ENCODE measurements around the gene PARVA. TPM values are rescaled to one million over a fixed set of nuclear protein-coding genes. Genes with fewer than 3 reads are reported as not detected.

PARVA gene
- total RNA-seq, 2 donors from 2014 or later, result 55.9 to 58.1 TPM

DNA sequence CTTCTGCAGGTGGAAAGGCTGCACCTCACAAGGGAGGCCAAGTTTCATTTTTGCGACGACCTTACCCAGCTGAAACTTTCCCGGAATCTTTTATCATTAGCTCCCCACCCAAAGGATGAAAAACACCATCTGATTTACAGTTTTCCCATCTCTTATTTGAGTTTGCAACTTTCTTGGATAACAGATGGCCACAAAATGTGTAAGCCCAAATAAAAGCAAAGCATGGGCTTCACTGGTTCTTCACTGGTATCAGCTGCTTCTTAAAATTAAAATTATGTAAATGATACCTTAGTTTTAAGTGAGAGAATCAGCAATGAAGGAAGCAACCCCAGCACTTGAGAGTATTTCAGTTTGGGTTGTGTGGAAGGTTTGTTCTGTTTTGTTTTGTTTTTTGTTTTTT is 55.8 kb downstream of the PARVA start:
- H3K27ac ChIP-seq, result peak overlapping the region; percentile 73 to 89
- no peaks in the 10 kb centered on the region for H3K9me3 ChIP-seq
- H3K36me3 ChIP-seq, result no peaks in the 10 kb centered on the region
- no peak overlapping the region for H3K4me3 ChIP-seq
- no peaks in the 10 kb centered on the region for H3K27me3 ChIP-seq
- H3K4me1 ChIP-seq, result peaks cover 0 to 69% of the 10 kb centered on the region in 2 donors
- no peak for DNase-seq (ENCODE audit: low spot score)
- TF ChIP-seq, protein P1, sequence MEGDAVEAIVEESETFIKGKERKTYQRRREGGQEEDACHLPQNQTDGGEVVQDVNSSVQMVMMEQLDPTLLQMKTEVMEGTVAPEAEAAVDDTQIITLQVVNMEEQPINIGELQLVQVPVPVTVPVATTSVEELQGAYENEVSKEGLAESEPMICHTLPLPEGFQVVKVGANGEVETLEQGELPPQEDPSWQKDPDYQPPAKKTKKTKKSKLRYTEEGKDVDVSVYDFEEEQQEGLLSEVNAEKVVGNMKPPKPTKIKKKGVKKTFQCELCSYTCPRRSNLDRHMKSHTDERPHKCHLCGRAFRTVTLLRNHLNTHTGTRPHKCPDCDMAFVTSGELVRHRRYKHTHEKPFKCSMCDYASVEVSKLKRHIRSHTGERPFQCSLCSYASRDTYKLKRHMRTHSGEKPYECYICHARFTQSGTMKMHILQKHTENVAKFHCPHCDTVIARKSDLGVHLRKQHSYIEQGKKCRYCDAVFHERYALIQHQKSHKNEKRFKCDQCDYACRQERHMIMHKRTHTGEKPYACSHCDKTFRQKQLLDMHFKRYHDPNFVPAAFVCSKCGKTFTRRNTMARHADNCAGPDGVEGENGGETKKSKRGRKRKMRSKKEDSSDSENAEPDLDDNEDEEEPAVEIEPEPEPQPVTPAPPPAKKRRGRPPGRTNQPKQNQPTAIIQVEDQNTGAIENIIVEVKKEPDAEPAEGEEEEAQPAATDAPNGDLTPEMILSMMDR (IDR thresholded peaks at IDR 0.05), result no peak

DNA sequence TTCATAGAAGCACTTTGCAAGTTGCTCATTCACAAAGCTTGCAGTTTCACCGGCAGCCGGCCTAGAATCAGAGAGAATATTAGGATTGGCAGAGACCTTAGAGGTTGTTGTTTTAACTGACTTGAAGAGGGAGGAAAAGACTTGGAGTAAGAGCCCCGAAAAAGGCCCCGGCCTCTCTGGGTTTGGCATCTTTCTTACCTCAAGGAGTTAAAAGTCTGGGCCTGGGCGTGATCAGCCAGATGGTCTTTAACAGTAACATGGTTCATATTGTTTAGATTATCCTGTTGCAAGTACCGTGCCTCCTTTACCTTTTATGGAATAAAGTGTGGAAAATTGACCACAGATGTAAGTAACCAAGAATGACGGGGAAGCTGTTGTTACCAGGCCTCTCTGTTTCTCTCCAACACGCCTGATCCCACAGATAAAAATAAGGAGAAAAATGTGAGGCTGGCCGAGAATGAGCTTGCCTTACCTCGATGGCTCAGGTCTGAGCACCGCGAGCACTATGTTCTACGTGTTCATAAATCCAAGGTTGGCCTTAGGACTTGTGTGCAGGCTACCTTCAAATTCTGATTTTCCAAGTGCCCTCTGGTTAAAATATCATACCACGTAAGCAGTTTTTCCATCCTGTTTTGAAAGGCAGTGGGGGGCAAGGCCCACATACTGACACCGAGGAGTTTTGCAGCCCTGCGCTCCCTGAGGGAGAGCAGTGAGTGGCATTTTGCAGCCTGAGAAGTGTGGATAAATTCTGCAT is 56.4 kb downstream of the PARVA start:
- Histone ChIP-seq H3K9me3 (no peaks in the 10 kb centered on the region), H3K4me3 (no peak overlapping the region), H3K4me1 (peaks cover 0 to 69% of the 10 kb centered on the region in 2 donors), H3K27me3 (no peaks in the 10 kb centered on the region), H3K36me3 (no peaks in the 10 kb centered on the region), H3K27ac (peak overlapping the region; percentile 73 to 89)
- TF ChIP-seq, protein P1 (IDR thresholded peaks at IDR 0.05), result no peak
- no peak for DNase-seq (ENCODE audit: low spot score)

DNA sequence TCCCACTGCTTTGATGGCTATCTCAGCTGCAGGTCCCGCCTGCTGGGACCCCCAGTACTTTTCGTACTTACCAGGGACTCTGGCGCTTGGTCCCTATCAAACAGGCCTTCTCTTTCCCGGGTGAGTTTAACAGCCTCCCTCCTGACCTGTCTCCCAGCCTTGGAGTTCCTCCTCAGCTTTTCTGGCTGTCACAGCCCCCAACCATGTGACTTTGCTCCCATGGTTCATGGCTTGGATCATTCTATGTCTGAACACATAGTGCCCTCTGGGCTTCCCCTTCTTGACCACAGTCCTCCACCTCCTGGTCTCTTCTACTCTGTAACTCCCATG is 56.9 kb downstream of the PARVA start:
- Histone ChIP-seq H3K27me3 (no peaks in the 10 kb centered on the region), H3K27ac (peak overlapping the region; percentile 73 to 89), H3K9me3 (no peaks in the 10 kb centered on the region), H3K4me3 (no peak overlapping the region), H3K4me1 (peaks cover 0 to 69% of the 10 kb centered on the region in 2 donors), H3K36me3 (no peaks in the 10 kb centered on the region)
- TF ChIP-seq, protein P1 (IDR thresholded peaks at IDR 0.05), result no peak
- DNase-seq (ENCODE audit: low spot score), result no peak

DNA sequence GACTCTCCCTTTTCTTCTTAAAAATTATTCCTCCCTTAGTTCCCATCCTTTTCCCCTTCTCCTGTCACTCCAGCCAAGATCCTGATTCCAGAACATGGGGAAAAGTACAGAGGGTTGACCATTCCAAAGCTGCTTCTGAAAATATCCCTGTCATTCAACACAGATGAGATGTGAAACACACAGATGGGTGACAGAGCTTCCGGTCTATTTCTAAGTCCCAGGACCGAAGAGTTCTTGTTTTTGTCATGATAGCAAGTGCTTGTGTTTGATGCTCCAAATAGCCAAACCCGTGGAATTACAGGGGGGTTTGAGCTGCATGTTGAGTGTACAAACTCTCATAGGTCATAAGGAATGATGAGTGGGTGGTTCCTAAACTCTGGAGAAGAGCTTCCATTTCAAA is 57.9 kb downstream of the PARVA start:
- no peaks in the 10 kb centered on the region for H3K9me3 ChIP-seq
- H3K27me3 ChIP-seq, result no peaks in the 10 kb centered on the region
- H3K36me3 ChIP-seq, result no peaks in the 10 kb centered on the region
- DNase-seq (ENCODE audit: low spot score), result no peak
- TF ChIP-seq, protein P1 (IDR thresholded peaks at IDR 0.05), result no peak
- peak overlapping the region; percentile 73 to 89 for H3K27ac ChIP-seq
- no peak overlapping the region for H3K4me3 ChIP-seq
- peaks cover 0 to 62% of the 10 kb centered on the region in 2 donors for H3K4me1 ChIP-seq

- peak overlapping the region; percentile 73 to 89 for H3K27ac ChIP-seq
- H3K4me1 ChIP-seq, result peaks cover 0 to 52% of the 10 kb centered on the region in 2 donors
These were observed 58.9 kb downstream of the PARVA start for GRCh38 chr11:12436266-12436665.

More at GRCh38 chr11:12436266-12436665, 58.9 kb downstream of the PARVA start:
- Histone ChIP-seq H3K27me3 (no peaks in the 10 kb centered on the region), H3K4me3 (no peak overlapping the region), H3K9me3 (no peaks in the 10 kb centered on the region), H3K36me3 (peaks cover 6% of the 10 kb centered on the region)
- DNase-seq (ENCODE audit: low spot score), result no peak
- TF ChIP-seq, protein P1 (IDR thresholded peaks at IDR 0.05), result no peak

All from right atrium auricular region (tissue), 2 donors.